HG03135 (cell line): ENCODE results near the gene TMEM205.
"Not testable (repeated sequence)": the region's sequence is repeated elsewhere in the genome, so short reads cannot be mapped to it uniquely, and the experiment has no call there.

Experiments
- ATAC-seq: cut with Tn5 transposase; IDR thresholded peaks from one replicate; pipeline ENCODE4 v1.9.1; 2021; ENCODE audit warnings: mild to moderate bottlenecking, moderate library complexity; ENCODE audit not compliant: unreplicated experiment

TMEM205 gene

GRCh38 chr19:11373166-11373884, 27.3 kb upstream of the TMEM205 start:
- ATAC-seq = no peak

GRCh38 chr19:11370744-11371143, 24.7 kb upstream of the TMEM205 start:
- ATAC-seq = no peak

- ATAC-seq = no peak
These were observed 21.5 kb upstream of the TMEM205 start for GRCh38 chr19:11367528-11367927.

GRCh38 chr19:11365557-11366117, 19.6 kb upstream of the TMEM205 start:
- no peak for ATAC-seq

- ATAC-seq = no peak
These were observed 18.9 kb upstream of the TMEM205 start for GRCh38 chr19:11364935-11365334.

GRCh38 chr19:11364296-11364904, 18.3 kb upstream of the TMEM205 start:
- no peak for ATAC-seq

DNA sequence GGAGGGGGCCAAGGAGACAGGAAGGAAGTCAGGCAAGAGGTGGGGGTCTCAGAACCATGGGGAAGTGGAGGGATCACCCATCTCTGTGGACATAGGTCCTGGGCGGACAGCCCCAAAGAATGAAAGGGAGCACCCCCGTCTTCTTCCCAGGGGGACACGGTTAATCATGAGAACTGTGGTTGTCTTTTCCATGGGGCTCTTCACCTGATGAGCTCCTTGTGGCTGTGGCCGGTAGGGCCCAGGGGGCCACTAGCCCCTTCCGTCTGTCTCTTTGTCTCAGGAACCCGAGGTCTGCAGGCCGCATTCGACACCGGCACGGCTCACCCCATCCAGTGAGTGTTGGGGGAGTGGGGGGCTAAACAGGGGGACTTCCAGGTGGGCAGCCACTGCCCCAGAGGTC, 17.8 kb upstream of the TMEM205 start:
- no peak for ATAC-seq

DNA sequence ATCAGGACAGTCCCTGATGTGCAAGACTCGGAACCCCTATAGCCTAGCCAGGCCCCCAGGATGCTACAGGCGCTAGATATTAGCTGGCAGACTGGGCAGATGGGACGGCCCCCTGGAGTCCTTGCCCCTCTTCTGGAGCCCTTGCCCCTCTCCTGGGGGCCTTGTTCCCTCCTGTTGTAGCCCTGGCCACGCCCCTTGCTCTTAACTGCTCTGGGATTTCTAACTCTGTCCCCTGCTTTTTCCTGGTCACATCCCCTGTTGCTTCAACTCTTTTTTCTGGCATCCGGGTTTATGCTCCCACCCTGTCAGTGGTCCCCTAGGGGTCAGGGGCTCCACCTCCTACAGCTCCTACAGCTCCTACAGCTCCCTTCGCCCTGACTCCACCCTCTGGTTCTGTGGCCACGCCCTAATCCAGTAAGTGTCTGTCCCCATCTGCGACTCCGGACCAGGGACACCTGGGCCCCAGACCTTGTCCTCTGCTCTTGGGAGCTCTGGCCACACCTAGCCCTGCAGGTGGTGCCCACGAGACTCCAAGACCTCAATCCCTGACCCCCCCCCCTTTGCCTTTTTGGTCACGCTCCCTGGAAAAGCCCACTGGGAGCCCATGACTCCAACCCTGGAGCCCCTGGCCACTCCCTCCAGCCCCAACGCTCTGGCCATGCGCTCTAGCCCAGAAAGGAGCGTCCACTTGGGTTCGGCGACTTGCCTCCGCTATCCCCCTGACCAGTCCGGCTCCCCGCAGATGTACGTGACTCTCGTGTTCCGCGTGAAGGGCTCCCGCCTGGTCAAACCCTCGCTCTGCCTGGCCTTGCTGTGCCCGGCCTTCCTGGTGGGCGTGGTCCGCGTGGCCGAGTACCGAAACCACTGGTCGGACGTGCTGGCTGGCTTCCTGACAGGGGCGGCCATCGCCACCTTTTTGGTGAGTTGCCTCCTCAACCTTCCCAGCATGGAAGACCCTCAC, 16.0 kb upstream of the TMEM205 start:
- no peak for ATAC-seq

- no peak for ATAC-seq
These were observed 15.1 kb upstream of the TMEM205 start for GRCh38 chr19:11361037-11361770.

DNA sequence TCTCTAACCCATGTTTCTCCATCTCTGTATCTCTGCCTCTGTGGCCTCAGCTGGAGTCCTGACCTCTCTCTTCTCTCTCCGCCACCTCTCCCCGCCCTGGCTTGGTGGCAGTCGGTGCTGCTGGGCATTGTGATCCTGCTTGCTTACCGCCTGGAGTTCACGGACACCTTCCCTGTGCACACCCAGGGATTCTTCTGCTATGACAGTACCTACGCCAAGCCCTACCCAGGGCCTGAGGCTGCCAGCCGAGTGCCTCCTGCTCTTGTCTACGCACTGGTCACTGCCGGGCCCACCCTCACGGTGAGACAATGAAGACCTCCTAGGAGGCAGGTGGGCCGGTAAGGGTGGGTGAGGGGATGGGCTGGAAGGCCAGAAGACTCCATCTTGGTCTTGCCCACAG, 13.4 kb upstream of the TMEM205 start:
- ATAC-seq = no peak

- no peak for ATAC-seq
These were observed 10.8 kb upstream of the TMEM205 start for GRCh38 chr19:11356676-11357550.

DNA sequence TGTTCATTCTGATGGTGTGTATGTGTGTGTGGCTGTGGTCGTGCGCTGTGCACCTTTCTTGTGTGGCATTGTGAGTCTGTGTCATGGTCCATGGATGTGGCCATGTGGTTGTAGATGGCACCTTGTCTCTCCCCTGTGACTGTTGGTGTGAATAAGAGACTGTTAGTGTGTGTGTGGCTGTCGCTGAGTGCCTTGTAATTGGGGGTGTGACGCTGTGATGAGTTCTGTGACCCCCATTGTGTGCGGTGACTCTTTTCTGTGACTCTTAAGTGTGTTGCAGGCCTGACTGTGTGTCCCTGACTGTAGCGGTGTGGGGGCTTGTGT, 10.0 kb upstream of the TMEM205 start:
- no peak for ATAC-seq

GRCh38 chr19:11355160-11356073, 9.3 kb upstream of the TMEM205 start, which contains the start of gene PLPPR2:
TSS of gene PLPPR2 (plus strand) at chr19:11355432. CDS start at chr19:11357674, 2,242 bp downstream.
- ATAC-seq = no peak

- not testable (repeated sequence) for ATAC-seq
These were observed 8.0 kb upstream of the TMEM205 start for GRCh38 chr19:11354102-11354501.

DNA sequence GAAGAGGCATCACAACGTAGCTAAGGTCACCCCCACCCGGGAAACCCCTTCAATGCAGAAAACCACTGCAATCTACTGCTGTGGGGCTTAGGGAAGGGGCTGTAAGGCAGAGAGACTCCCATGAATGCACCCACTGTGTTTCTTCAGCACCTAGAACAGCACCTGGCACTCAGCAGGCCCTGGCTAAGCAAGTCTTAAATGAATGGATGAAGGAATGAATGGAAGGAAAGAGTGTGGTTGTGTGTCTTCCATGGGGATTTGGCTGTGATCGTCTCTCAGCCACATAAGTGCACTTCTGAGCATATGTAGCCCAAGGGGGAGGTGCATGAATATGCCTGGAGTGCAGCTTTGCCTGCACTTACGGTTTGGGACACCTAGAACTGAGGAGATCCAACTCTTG, 3.1 kb upstream of the TMEM205 start:
- no peak for ATAC-seq

DNA sequence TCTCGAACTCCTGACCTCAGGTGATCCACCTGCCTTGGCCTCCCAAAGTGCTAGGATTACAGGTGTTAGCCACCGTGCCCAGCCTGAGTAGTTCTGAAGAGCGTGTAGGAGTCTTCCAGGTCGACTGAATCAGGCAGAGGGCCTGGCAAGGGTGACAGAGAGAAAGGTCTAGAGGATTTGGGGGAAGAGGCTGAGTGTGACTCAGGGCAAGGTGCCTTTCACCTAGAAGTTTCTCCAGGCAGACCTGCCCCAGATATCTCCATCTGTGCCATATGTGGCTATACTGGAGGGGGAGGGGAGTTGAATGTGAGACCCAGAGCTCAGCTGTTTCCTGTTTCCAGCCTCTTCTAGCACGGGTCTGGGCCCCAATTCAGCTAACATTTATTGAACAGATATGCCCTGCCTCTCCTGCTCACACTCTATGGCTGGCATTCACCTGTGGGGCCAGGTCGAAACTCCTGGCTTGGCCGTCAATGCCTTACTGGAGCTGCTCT, 1.5 kb upstream of the TMEM205 start:
- no peak for ATAC-seq

GRCh38 chr19:11345122-11345803, 805 bp downstream of the TMEM205 start:
- no peak for ATAC-seq

DNA sequence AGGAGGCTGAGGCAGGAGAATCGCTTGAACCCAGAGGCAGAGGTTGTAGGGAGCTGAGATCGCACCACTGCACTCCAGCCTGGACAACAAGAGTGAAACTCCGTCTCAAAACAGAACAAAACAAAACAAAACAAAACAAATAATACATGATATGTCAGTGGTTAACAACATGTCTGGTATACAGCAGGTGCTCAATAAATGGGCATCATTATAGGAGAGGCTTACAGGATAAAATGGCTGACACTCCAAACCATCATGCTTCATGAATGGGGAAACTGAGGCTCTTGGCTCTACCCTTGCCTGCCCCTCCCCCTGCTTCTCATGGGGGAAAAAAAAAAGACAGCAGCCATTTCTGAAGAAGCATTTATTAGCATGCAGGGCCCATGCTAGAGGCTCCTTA, 3.6 kb downstream of the TMEM205 start:
- no peak for ATAC-seq
